Measurements from ENCODE around the gene TEC.

DNA sequence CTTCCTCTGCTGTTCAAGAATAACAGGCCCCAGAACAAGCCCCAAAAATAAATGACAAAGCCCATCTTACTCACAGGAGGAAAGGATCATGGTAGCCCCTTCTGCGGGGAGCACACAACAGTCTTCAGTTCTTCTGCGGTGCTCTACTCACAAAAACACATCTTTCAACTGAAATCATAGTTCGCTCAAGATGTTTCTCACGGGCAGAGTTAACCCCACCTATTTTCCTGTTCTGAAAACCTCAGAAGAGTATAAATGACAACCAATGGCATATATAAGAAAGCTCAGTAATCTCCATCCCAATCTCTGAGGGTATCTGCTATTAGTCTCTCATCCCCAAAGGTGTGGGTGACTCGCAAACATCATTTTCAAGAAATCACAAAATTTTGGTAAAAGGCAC, 135.6 kb downstream of the TEC start, which contains the start of gene TXK:
- TF ChIP-seq, protein P1, sequence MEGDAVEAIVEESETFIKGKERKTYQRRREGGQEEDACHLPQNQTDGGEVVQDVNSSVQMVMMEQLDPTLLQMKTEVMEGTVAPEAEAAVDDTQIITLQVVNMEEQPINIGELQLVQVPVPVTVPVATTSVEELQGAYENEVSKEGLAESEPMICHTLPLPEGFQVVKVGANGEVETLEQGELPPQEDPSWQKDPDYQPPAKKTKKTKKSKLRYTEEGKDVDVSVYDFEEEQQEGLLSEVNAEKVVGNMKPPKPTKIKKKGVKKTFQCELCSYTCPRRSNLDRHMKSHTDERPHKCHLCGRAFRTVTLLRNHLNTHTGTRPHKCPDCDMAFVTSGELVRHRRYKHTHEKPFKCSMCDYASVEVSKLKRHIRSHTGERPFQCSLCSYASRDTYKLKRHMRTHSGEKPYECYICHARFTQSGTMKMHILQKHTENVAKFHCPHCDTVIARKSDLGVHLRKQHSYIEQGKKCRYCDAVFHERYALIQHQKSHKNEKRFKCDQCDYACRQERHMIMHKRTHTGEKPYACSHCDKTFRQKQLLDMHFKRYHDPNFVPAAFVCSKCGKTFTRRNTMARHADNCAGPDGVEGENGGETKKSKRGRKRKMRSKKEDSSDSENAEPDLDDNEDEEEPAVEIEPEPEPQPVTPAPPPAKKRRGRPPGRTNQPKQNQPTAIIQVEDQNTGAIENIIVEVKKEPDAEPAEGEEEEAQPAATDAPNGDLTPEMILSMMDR (IDR thresholded peaks at IDR 0.05): no peak
- TF ChIP-seq POLR2A (IDR thresholded peaks at IDR 0.05): no peak
